Tibial artery (tissue), 4 donors: ENCODE data around the gene PDE9A.
"Not testable (repeated sequence)": the region's sequence is repeated elsewhere in the genome, so short reads cannot be mapped to it uniquely, and the experiment has no call there.

Experiments used
- DNase-seq, 2 donors: peaks; one replicate each; pipeline ENCODE4 v3.0.0-alpha.2; 2019
- H3K27ac ChIP-seq, 2 donors: fragments of 200-600 bp; sonication (generic) in 1 of 2; 1 replicate in 1 of 2; 2 replicates in 1 of 2; pipeline ENCODE4 v1.5.1; 2018 to 2019; ENCODE audit warnings: mild to moderate bottlenecking in 1 of 2
- H3K27me3 ChIP-seq, 2 donors: fragments of 200-600 bp; sonication (generic) in 1 of 2; one replicate each; pipeline versions ENCODE4 v1.5.1 to v1.6.0; 2016 to 2019
- H3K36me3 ChIP-seq, 3 donors: fragments of 200-600 bp; sonication (generic) in 2 of 3; one replicate each; pipeline ENCODE4 v1.5.1; 2016 to 2019; ENCODE audit warnings: mild to moderate bottlenecking in 2 of 3
- H3K4me1 ChIP-seq, 4 donors: fragments of 200-600 bp; sonication (generic) in 2 of 4; 1 replicate in 3 of 4; 2 replicates in 1 of 4; pipeline ENCODE4 v1.5.1; 2016 to 2019
- H3K4me3 ChIP-seq, 2 donors: fragments of 200-600 bp; sonication (generic) in 1 of 2; 1 replicate in 1 of 2; 2 replicates in 1 of 2; pipeline ENCODE4 v1.5.1; 2018 to 2019; ENCODE audit warnings: mild to moderate bottlenecking in 2 of 2
- H3K9me3 ChIP-seq, 3 donors: fragments of 200-600 bp; sonication (generic) in 1 of 3; one replicate each; pipeline ENCODE4 v1.5.1; 2016 to 2019
- intact Hi-C: fragments of 100-400 bp; cut with DNase I; formaldehyde crosslinking; loops from one replicate; pipeline ENCODE4 v1.15.0; 2023; ENCODE audit warnings: low total_unique reads
- TF ChIP-seq, protein P1 (sequence below), 2 experiments: fragments of 200-600 bp in 1 of 2; fragments of 450-650 bp in 1 of 2; IDR thresholded peaks; one replicate each; pipeline ENCODE4 v1.5.1; 2017 to 2019; ENCODE audit warnings: antibody characterized with exemption in 2 of 2, mild to moderate bottlenecking in 1 of 2, moderate library complexity in 1 of 2

Gene PDE9A

DNA sequence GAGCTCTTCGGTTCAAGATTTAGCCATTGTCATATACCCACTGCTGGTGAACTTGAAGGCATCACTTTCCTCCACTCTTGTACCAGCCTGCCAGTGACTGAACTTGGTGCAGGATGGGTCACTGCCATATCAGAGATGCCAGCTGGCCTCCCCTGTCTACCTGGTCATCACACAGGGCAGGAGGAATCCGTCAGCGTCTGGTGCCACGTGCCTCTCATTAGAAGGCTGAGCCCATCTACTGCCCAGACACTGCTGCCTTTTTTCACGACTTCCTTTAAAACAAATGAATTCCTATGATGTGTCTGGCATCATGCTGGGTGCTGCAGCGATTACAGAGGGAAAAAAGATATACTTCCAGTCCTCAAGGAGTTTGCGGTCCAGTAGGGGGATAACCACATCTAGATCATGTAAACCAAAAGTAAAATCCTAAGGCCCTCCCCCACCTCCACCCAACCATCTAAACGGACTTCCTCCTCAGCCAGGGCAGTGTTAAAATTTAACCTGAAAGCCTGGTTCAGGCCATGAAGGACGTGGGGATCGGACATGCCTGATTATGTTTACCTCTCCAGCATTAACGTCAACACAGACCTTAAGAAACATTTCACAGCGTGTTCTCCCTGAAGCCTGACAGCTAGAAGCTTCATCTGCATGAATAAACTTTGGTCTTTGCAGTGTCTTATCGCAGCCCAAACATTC is 29.2 kb upstream of the PDE9A start:
- no peaks in the 10 kb centered on the region for H3K4me1 ChIP-seq
- TF ChIP-seq, protein P1, sequence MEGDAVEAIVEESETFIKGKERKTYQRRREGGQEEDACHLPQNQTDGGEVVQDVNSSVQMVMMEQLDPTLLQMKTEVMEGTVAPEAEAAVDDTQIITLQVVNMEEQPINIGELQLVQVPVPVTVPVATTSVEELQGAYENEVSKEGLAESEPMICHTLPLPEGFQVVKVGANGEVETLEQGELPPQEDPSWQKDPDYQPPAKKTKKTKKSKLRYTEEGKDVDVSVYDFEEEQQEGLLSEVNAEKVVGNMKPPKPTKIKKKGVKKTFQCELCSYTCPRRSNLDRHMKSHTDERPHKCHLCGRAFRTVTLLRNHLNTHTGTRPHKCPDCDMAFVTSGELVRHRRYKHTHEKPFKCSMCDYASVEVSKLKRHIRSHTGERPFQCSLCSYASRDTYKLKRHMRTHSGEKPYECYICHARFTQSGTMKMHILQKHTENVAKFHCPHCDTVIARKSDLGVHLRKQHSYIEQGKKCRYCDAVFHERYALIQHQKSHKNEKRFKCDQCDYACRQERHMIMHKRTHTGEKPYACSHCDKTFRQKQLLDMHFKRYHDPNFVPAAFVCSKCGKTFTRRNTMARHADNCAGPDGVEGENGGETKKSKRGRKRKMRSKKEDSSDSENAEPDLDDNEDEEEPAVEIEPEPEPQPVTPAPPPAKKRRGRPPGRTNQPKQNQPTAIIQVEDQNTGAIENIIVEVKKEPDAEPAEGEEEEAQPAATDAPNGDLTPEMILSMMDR (IDR thresholded peaks at IDR 0.05), result no peak
- no peak overlapping the region for H3K4me3 ChIP-seq
- no peaks in the 10 kb centered on the region for H3K36me3 ChIP-seq
- no peak overlapping the region for H3K27ac ChIP-seq
- intact Hi-C loops, result no loop called here
- no peaks in the 10 kb centered on the region for H3K9me3 ChIP-seq
- no peak for DNase-seq
- peaks cover 0 to 48% of the 10 kb centered on the region in 2 donors for H3K27me3 ChIP-seq

DNA sequence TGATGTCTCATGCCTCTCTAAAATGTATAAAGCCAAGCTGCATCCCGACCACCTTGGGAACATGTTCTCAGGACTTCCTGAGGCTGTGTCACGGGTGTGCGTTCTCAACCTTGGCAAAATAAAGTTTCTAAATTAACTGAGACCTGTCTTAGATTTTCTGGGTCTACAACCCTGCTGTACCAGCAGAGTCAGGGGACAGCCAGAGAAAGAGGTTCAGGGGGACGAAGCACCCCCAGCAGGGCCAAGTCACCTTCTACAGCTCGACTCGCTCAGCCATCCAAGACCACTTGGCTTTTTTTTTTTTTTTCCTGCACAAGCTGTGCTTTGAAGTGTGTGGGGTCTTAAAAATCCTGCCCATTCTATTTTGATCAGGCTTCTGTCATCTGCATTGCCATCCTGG is 28.5 kb upstream of the PDE9A start:
- Histone ChIP-seq H3K9me3 (no peaks in the 10 kb centered on the region), H3K4me1 (no peaks in the 10 kb centered on the region), H3K36me3 (no peaks in the 10 kb centered on the region), H3K4me3 (no peak overlapping the region), H3K27ac (no peak overlapping the region), H3K27me3 (peaks cover 0 to 42% of the 10 kb centered on the region in 2 donors)
- intact Hi-C loops, result no loop called here
- TF ChIP-seq, protein P1 (IDR thresholded peaks at IDR 0.05), result no peak
- no peak for DNase-seq

DNA sequence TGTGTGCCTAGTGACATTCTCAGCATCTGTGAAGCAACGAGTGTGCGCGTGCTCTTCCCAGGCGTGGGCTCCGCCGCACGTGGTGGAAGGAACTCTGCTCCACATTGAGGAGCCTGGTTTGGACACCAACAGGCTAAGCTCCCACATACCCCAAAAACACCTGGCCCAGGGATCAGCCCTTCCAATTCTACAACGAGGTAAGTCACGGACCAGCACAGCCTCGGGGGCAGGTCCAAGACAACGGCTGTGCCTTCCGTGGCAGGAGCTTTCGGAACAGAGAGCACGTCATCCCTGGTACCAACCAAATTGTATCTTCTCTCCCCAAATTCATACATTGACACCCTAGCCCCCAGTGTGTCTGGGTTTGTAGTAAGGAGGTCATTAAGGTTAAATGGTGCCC is 27.2 kb upstream of the PDE9A start:
- no peak overlapping the region for H3K4me3 ChIP-seq
- intact Hi-C loops, result no loop called here

DNA sequence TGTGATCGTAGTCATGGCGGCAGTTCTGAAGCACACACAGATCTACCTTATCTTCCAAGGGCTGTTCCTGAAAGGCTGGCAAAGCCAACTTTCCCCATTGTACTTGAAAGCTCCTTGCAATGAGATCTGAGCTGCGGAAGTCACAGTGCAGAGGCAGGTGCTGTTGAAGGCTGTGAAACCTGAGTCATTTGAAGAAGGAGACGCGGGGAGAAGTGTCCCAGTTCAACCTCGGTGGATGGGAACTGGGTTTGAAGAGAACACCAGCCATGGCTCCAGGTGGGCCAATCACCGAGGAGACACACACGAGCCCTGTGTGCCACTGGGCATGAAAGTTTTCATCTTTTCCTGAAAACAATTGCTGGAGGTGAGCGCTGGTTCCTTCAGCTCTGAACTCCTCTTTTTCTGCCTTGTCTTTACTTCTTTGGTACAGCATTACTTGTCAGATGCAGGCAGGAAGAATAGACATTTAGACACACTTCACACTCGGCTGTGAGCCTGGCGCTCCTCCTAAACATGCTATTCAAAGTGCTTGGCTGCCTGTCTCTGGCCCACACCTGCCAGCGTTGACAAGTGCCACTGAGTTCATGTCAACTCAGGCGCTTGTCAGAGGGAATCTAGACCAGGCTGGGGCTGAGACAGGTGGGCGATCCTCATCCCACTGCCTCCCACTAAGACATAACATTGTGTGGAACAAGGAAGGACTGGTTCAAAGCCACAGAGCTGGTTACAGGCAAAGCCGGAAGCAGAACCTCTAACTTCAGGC is 25.7 kb upstream of the PDE9A start:
- no peak overlapping the region for H3K27ac ChIP-seq
- TF ChIP-seq, protein P1 (IDR thresholded peaks at IDR 0.05), result no peak
- DNase-seq, result no peak
- H3K4me1 ChIP-seq, result no peaks in the 10 kb centered on the region
- no peak overlapping the region for H3K4me3 ChIP-seq
- H3K27me3 ChIP-seq, result peaks cover 0 to 42% of the 10 kb centered on the region in 2 donors
- intact Hi-C loops, result no loop called here
- no peaks in the 10 kb centered on the region for H3K9me3 ChIP-seq
- H3K36me3 ChIP-seq, result no peaks in the 10 kb centered on the region

More for the DNA sequence above, 27.2 kb upstream of the PDE9A start:
- no peaks in the 10 kb centered on the region for H3K36me3 ChIP-seq
- peaks cover 0 to 38% of the 10 kb centered on the region in 2 donors for H3K27me3 ChIP-seq
- TF ChIP-seq, protein P1 (IDR thresholded peaks at IDR 0.05), result no peak
- H3K4me1 ChIP-seq, result no peaks in the 10 kb centered on the region
- no peak overlapping the region for H3K27ac ChIP-seq
- no peaks in the 10 kb centered on the region for H3K9me3 ChIP-seq
- DNase-seq, result no peak

DNA sequence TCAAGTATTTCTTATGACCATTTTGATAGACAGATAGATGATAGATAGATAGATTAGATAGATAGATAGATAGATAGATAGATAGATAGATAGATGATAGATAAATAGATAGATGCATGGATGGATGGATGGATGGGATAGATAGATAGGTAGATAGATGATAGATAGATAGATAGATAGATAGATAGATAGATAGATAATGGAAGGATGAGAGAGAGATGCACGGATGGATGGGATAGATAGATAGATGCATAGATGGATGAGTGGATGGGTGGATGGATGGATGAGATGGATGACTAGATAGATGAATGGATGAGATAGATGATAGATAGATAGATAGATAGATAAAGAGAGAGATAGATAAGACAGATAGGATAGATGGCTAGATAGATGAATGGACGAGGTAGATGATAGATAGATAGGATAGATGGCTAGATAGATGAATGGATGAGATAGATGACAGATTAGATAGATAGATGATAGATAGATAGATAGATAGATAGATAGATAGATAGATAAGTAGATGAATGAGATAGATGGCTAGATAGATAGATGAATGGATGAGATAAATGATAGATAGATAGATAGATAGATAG is 24.9 kb upstream of the PDE9A start:
- H3K27me3 ChIP-seq, result peaks cover 0 to 45% of the 10 kb centered on the region in 2 donors
- H3K36me3 ChIP-seq, H3K9me3 ChIP-seq, intact Hi-C loops, H3K4me1 ChIP-seq, DNase-seq, H3K4me3 ChIP-seq, H3K27ac ChIP-seq: not testable (repeated sequence)
